NCI-H2081 treated with DMSO at 0.1 percent for 48 hours (cell line): ENCODE measurements around the gene NCAPD2.

Experiments used
- DNase-seq: peaks from one replicate; lab custom pipeline; 2025; lab: John Stamatoyannopoulos, UW

The NCAPD2 gene, protein sequence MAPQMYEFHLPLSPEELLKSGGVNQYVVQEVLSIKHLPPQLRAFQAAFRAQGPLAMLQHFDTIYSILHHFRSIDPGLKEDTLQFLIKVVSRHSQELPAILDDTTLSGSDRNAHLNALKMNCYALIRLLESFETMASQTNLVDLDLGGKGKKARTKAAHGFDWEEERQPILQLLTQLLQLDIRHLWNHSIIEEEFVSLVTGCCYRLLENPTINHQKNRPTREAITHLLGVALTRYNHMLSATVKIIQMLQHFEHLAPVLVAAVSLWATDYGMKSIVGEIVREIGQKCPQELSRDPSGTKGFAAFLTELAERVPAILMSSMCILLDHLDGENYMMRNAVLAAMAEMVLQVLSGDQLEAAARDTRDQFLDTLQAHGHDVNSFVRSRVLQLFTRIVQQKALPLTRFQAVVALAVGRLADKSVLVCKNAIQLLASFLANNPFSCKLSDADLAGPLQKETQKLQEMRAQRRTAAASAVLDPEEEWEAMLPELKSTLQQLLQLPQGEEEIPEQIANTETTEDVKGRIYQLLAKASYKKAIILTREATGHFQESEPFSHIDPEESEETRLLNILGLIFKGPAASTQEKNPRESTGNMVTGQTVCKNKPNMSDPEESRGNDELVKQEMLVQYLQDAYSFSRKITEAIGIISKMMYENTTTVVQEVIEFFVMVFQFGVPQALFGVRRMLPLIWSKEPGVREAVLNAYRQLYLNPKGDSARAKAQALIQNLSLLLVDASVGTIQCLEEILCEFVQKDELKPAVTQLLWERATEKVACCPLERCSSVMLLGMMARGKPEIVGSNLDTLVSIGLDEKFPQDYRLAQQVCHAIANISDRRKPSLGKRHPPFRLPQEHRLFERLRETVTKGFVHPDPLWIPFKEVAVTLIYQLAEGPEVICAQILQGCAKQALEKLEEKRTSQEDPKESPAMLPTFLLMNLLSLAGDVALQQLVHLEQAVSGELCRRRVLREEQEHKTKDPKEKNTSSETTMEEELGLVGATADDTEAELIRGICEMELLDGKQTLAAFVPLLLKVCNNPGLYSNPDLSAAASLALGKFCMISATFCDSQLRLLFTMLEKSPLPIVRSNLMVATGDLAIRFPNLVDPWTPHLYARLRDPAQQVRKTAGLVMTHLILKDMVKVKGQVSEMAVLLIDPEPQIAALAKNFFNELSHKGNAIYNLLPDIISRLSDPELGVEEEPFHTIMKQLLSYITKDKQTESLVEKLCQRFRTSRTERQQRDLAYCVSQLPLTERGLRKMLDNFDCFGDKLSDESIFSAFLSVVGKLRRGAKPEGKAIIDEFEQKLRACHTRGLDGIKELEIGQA (N-terminal part only)

DNA sequence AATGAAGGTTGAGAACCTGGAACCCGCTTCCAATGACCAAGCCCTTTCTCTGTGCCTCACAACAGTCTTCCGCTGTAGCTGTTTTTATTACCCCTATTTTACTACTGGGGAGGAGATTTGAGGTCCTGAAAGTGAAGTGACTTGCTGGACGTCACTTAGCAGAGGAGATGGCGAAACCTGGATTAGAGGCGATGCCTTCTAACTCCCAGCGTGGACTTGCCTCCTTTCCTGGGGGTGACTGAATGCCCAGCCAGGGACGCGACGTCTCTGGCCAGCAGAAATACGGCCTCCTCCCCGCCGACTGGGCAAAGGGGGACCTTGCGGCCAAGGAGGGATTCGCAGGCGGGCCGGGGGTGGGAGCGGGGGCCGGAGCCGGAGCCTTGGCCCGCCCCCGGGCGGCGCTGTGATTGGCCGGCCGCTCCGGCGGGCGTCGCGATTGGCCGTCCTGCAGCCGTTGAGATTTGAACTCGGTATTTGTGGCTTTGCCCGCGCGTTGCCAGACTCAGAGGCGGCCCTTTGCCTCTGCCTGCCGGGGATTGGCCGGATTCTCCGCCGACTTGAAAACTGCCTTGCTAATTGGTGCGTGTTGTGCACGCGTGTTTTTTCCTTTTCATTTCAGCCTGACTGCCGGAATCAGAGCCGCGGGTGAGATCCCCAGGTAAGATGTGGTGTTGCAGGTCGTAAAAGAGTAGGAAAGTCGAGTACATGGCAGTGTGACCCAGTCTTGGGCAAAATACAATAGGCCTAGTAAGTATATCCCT, at the start of gene NCAPD2:
Gene NCAPD2 (plus strand): TSS at position 606 of the 761 bp plus-strand sequence. CDS start 997 bp downstream, outside the sequence.
- DNase-seq, result peak; percentile 90

DNA sequence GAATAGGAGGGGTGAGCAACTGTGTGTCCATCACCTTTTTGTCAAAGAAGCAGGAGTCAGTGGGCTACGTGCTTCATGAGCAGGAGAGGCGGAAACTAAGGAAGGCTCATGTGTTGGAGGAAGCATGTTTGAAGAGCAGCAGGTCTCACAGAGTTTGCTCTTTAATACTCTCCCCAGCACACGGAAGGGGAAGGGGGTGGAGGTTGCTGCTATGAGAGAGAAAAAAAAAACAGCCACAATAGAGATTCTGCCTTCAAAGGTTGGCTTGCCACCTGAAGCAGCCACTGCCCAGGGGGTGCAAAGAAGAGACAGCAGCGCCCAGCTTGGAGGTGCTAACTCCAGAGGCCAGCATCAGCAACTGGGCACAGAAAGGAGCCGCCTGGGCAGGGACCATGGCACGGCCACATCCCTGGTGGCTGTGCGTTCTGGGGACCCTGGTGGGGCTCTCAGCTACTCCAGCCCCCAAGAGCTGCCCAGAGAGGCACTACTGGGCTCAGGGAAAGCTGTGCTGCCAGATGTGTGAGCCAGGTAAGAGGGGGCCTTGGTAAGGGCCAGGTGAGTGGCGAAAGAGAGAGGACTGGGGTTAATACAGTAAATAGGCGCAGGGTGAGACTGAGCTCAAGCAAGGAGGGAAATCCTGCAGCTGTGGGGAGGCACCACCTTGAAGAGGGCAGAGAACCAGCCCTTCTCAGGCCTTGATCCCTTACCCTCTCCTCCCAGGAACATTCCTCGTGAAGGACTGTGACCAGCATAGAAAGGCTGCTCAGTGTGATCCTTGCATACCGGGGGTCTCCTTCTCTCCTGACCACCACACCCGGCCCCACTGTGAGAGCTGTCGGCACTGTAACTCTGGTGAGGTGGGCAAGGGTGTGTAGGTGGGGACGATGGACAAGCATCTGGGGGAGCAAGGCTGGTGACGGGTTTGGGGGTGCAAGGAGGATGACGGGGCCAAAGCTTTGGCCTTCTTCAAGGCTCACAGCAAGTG, 48.9 kb upstream of the NCAPD2 start, which contains the start of gene CD27:
Gene CD27 (plus strand): TSS at position 252 of the 985 bp plus-strand sequence. CDS start 141 bp downstream, at position 393.
- no peak for DNase-seq

GRCh38 chr12:6450091-6450868, 43.6 kb upstream of the NCAPD2 start:
- DNase-seq, result no peak

DNA sequence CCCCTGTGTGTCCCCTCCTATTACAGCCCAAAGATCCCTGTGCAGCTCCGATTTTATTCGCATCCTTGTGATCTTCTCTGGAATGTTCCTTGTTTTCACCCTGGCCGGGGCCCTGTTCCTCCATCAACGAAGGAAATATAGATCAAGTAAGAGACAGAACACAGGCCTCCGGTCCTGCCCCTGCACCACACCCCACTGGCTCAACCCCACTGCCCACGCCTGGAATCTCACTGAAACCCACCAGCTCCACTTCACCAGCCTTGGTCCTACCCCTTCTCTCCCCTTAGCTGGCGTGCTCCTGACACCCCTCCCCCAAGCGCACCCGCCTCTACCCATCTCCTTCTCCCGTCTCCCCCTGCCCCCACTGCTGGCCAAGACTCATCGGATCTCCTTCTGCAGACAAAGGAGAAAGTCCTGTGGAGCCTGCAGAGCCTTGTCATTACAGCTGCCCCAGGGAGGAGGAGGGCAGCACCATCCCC, 43.0 kb upstream of the NCAPD2 start:
- DNase-seq, result no peak

DNA sequence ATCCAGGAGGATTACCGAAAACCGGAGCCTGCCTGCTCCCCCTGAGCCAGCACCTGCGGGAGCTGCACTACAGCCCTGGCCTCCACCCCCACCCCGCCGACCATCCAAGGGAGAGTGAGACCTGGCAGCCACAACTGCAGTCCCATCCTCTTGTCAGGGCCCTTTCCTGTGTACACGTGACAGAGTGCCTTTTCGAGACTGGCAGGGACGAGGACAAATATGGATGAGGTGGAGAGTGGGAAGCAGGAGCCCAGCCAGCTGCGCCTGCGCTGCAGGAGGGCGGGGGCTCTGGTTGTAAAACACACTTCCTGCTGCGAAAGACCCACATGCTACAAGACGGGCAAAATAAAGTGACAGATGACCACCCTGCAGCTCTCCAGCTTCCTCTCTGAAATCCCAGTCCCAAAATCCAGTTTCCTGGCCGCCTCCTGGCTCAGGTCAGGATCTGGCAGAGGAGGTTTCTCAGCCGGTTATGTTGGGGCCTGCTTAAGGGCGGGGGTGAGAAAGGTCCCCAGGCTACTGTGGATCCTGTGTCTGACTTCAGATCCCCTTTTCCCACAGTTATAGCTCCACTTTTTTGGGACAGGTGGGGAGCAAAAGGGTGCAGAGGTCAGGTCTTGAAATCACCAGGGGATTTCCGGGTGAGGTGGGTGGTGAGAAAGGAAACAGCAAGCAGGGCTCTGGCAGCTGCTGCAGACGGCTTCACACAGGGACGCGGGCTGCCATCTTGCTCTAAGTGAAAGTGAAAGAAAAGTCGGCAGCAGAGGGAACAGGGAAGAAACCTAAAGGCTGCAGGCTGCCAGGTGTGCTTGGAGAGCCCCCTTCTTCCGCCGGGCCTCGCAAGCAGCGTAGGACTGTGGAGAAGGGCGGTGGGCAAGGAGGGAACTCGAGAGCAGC, 42.3 kb upstream of the NCAPD2 start, which contains the start of gene TAPBPL:
Gene TAPBPL (plus strand): TSS at position 695 of the 897 bp plus-strand sequence. CDS start 207 bp downstream, outside the sequence.
- peak; percentile 75 for DNase-seq

GRCh38 chr12:6452245-6452943, 41.5 kb upstream of the NCAPD2 start:
- peak; percentile 1 for DNase-seq

DNA sequence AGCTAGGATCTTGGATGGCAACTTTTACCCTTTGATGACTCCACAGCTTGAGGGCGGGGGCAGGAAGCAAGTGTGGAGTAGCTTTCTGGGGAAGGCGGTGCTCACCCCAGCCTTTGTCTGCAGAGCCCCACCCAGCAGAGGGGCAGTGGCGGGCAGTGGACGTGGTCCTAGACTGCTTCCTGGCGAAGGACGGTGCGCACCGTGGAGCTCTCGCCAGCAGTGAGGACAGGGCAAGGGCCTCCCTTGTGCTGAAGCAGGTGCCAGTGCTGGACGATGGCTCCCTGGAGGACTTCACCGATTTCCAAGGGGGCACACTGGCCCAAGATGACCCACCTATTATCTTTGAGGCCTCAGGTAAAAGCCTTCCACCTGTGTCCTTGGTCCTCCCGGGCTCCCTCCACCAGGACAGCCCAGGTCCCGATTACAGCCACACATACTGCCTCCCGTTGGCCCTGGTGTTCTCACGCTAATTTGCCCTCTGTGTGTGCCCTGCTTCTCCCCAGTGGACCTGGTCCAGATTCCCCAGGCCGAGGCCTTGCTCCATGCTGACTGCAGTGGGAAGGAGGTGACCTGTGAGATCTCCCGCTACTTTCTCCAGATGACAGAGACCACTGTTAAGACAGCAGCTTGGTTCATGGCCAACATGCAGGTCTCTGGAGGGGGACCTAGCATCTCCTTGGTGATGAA, 40.8 kb upstream of the NCAPD2 start:
- DNase-seq, result no peak

GRCh38 chr12:6457220-6457945, 36.5 kb upstream of the NCAPD2 start:
- DNase-seq, result no peak

DNA sequence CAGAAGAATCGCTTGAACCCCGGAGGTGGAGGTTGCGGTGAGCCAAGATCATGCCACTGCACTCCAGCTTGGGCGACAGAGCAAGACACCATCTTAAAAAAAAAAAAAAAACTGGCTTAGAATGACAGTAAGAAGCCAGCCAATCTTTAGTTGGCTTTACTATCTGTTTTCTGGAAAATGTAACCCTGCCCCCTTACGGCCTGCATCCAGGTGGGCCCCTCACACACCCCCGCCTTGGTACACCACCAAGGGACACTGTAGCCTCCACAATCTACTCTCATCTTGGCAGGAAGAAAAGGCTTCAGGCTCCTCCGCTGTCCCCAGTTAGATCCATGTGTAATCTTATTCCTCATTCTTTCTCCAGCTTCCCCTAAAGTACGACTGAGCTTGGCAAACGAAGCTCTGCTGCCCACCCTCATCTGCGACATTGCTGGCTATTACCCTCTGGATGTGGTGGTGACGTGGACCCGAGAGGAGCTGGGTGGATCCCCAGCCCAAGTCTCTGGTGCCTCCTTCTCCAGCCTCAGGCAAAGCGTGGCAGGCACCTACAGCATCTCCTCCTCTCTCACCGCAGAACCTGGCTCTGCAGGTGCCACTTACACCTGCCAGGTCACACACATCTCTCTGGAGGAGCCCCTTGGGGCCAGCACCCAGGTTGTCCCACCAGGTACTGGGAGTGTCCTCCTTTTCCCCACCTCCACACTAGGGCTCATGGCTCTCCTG, 35.5 kb upstream of the NCAPD2 start:
- no peak for DNase-seq

DNA sequence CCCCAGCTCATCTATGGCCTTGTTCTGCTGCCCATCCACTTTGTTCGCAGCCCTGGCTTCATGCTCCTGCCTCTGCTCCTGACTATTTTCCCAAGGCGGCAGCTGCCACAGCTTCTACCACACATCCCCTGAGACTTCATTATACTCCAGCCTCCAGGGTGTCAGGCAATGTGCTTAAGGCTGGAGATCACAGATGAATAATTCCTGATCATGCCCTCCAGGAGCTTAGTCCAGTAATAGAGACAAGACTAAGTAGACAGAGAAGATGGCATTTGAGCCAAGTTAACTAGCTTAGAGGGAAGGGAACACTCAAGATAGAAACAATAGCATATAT, 34.9 kb upstream of the NCAPD2 start:
- no peak for DNase-seq

- no peak for DNase-seq
These were observed 33.0 kb upstream of the NCAPD2 start for GRCh38 chr12:6460751-6461371.

DNA sequence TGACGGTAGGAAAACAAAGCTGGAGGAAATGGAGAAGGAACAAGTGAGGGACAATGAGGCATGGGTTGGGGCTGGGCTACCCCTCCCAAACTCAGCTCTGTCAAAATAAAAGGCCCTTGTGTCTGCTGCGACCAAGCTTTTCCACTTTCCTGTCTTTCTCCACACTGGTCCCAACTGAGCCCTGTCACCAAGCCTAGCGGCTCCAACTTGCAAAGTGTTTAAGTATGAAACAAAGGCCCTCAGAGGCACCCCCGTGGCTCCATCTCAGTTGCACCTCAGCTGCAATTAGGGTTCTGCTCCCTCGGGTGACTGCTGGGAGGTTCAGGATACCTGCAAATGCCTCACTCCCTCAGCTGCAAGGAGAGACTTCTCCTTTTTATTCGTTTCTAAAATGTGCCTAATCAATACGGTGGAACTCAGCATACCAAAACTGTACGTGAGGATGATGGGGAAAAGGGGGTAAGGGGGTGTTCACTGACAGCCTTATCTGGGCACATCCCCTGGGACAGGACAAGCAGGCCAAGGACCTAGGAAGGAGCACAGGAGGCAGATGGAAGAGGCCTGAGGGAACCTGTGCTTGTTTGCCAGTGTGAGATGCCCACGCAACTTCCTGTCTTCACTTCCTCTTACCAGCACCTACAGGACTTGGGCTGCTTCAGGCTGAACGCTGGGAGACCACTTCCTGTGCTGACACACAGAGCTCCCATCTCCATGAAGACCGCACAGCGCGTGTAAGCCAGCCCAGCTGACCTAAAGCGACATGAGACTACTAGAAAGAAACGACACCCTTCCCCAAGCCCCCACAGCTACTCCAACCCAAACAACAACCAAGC, 32.3 kb upstream of the NCAPD2 start:
- DNase-seq, result no peak

DNA sequence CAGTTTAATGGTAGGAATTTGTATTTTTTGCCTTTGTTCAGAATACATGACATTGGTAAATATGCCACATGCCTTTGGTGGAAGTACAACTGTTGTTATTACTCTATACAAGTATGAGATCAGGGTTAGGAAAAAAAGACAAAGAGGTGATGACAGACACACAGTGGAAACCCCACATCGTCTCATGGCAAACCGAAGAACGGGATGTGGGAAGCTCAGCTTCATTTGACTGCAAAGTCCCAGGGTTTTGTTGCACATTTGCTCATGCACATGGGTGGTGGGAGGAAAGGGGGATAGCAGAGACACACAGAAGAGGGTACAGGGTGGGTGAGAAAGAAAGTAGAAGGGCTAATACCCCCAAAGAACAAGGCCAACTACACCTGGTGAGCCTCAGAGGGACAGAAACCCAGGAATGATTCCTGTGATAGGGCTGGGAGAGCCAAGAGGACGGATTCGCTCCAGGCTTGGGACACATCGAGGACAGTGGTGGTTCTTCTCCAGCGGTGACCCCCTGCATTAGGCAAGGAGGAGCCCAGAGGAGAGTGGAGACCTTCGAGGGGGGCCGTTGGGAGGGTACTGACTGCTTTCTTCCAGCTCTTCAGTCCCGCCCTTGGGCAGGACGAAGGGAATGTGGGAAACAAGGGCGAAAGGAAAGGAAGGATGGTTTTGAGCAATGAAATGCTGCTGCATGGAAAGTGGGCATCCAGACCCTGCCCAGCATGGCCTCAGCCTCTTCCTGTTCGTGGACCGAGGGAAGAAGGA, 31.5 kb upstream of the NCAPD2 start:
- DNase-seq, result no peak
